ENCODE data around the gene IRF8.

IRF8 gene

DNA sequence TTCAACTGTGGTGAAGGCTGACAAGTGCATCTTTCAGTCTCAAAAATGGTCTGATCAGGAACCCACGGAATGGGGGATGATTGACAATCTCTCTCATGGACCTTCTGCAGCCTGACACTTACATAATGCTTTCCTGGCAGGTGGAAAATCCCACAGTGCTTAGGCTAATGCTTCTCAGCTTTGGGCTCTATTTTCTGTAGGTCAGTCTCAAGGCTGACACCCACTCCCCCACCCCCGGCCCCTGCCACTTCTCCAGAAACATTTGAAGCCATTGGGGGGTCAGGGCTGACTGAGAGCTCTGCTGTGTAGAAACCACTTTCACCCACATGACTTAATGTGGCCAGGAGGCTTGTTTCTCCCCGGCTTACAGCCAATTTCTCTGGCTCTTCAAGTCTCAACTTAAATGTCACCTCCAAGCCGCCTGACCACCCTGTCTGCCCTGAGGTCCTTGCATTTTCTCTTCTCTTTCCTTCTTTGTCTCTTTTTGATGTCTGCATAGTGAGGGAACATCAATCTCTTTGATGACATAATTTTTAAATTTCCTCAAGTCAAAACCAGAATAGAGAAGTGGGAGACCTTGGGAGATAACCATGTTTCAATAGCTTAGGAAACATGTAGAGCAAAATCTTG lies 16.7 kb upstream of the IRF8 start:
- H3K4me3 ChIP-seq (ENCODE audit: low read depth, low read length): no peak overlapping the region
- DNase-seq (ENCODE audit: low read depth): no peak
- TF ChIP-seq, protein P1, sequence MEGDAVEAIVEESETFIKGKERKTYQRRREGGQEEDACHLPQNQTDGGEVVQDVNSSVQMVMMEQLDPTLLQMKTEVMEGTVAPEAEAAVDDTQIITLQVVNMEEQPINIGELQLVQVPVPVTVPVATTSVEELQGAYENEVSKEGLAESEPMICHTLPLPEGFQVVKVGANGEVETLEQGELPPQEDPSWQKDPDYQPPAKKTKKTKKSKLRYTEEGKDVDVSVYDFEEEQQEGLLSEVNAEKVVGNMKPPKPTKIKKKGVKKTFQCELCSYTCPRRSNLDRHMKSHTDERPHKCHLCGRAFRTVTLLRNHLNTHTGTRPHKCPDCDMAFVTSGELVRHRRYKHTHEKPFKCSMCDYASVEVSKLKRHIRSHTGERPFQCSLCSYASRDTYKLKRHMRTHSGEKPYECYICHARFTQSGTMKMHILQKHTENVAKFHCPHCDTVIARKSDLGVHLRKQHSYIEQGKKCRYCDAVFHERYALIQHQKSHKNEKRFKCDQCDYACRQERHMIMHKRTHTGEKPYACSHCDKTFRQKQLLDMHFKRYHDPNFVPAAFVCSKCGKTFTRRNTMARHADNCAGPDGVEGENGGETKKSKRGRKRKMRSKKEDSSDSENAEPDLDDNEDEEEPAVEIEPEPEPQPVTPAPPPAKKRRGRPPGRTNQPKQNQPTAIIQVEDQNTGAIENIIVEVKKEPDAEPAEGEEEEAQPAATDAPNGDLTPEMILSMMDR (IDR thresholded peaks at IDR 0.05; ENCODE audit: control insufficient read depth, extremely low read depth, insufficient read depth): no peak

DNA sequence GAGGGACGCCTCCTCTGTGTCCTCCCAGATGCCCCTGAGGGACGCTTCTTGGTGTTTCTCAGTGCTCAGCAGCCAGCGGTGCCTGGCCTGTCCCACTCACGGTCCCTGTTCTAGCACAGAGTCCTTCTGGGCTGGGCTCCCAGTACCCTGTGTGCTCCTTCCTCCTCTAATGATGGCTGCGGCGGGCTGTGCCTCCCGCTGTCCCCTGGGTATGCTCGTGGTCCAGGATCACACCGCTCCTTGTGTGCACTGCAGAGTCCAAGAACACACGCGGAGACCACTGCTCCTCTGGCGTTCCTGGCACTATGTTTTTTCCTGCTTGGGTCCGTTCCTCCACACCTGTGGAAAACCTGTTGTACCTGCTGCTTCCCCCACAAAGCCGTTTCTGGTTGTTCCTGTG lies 15.1 kb upstream of the IRF8 start:
- DNase-seq (ENCODE audit: low read depth): no peak
- H3K4me3 ChIP-seq (ENCODE audit: low read depth, low read length): no peak overlapping the region
- TF ChIP-seq, protein P1 (IDR thresholded peaks at IDR 0.05; ENCODE audit: control insufficient read depth, extremely low read depth, insufficient read depth): no peak

DNA sequence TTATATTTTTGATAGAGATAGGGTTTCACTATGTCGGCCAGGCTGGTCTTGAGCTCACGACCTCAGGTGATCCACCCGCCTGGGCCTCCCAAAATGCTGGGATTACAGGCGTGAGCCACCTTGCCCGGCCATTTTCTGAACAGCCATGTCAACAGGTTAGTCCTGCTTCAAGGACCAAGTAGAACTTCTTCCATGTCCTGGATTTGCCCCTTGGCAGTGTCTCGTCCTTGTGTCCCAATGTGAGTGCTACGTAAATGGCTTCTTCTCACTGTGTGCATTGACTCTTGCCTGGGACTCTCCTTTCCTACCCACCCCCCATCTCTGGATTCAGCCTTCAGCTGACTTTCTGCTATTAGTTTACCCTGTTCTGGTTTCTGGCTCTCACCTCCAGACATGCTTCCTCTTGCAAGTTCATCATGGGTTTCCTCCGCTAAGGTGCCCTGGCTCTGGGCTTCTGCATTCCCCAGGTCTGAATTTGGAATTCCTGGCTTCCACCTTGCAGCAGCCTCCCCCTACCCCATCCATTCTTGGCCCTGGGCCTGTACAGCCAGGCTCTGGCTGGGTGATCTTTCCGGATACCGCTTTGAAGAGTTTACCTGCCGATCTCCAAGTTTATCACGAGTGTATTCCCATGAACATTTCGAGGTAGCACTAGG lies 14.0 kb upstream of the IRF8 start:
- no peak for DNase-seq (ENCODE audit: low read depth)
- H3K4me3 ChIP-seq (ENCODE audit: low read depth, low read length): no peak overlapping the region
- TF ChIP-seq, protein P1 (IDR thresholded peaks at IDR 0.05; ENCODE audit: control insufficient read depth, extremely low read depth, insufficient read depth): no peak

DNA sequence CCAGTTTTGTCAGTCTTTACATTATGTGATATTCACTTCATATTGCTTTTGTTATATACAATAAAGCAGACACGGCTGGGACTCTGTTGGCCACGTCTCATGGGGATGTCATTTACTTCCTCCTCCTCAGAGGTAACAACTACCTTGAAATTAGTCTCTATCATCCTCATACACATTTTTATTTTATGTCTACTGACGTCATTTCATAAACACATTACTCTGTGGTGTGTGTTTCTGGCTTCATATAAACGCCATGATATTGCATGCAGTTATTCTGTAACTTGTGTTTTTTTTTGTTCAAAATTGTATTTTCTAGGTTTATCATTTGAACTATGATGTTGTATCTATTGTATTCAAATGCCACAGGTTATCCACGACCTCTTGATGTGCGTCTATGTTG lies 13.4 kb upstream of the IRF8 start:
- no peak for DNase-seq (ENCODE audit: low read depth)
- TF ChIP-seq, protein P1 (IDR thresholded peaks at IDR 0.05; ENCODE audit: control insufficient read depth, extremely low read depth, insufficient read depth): no peak
- no peak overlapping the region for H3K4me3 ChIP-seq (ENCODE audit: low read depth, low read length)

DNA sequence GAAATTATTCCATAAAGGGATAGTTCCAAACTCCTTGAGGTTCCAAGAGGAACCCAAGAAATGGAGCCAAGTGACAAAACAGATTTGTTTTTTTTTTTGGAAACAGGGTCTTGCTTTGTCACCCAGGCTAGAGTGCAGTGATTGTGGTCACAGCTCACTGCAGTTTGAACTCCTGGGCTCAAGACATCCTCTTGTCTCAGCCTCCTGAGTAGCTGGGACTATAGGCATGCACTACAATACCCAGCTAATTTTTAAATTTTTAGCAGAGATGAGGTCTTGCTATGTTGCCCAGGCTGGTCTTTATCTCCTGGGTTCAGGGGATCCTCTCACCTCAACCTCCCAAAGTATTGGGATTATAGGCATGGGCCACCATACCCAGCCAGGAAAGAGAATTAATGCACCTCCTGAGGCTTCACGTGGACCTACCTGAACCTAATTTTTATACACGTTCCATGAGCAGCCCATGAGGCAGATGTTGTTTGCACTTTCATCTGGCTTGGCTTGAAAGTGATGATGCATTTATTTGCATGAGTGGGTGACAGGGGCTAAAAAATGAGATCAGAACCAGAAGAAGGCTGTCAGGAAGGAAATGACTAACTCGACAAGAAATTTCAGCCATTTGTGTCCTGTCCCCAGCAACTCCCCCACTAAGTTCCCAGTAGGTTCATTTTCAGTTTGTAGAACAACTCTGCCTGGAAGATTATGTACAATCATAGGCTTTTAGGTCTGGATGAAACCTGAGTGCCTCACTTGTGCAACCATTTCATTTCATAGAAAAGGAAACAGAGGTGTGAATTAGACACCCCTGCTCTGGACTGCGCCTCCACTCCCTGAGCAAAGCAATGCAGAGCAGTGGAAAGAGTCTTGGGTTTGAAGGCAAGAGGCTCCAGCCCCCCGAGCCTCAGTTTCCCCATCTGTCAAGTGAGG lies 10.3 kb upstream of the IRF8 start:
- no peak overlapping the region for H3K4me3 ChIP-seq (ENCODE audit: low read depth, low read length)
- DNase-seq (ENCODE audit: low read depth): no peak
- TF ChIP-seq, protein P1 (IDR thresholded peaks at IDR 0.05; ENCODE audit: control insufficient read depth, extremely low read depth, insufficient read depth): no peak

DNA sequence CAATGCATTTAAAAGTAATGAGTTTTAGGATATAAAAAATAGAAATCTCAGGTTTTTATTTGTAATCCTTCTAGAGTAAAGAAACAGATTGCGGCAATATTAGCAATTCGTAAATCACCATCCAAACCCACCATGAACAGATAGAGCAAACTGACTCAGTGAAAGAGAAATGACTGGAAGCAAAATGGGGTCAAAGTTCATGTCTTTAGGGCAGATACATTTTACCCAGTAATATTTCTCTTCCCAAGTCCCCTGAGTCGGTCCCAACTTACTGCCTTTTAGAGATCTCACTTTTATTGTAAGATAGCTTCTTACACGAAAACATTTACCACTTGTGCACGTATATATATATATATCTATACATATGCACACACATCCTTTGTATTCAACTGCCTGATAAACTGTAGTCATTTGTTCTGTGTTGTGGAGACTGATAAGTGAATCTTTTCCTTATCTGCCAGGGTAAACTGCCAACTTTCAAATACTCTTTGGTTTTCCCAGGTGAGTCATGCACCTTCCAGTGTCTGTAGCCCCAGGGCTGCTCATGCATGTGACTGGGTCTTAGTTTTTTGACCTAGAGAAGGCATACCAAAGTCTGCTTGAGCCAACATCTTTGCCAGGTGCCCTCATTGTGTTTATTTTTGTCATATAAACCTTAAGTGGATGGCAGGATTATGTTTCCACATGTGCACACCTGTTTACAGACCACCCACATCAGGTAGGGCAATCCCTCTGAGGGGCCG lies 7.8 kb upstream of the IRF8 start:
- peak; percentile 87 for DNase-seq (ENCODE audit: low read depth)
- H3K4me3 ChIP-seq (ENCODE audit: low read depth, low read length): no peak overlapping the region
- TF ChIP-seq, protein P1 (IDR thresholded peaks at IDR 0.05; ENCODE audit: control insufficient read depth, extremely low read depth, insufficient read depth): no peak

All from LNCaP clone FGC (cell line).